IMR-90 (cell line): ENCODE measurements around the gene SEPTIN8.
A peak's percentile ranks its signal among the peaks of the same experiment; 100 is the strongest.

ENCODE experiments used
- BHLHE40 ChIP-seq: fragments of 150-350 bp; IDR thresholded peaks from 2 replicates; pipeline ENCODE4 v1.6.1; 2016; ENCODE audit warnings: mild to moderate bottlenecking, low read depth, low read length
- CEBPB ChIP-seq: IDR thresholded peaks from 2 replicates; pipeline ENCODE4 v1.6.1; 2012; ENCODE audit warnings: low read depth, low read length, improper control_type of control experiment
- FOS ChIP-seq: fragments of 150-350 bp; IDR thresholded peaks from 2 replicates; pipeline ENCODE4 v1.6.1; 2016; ENCODE audit warnings: low read depth, low read length
- MAFK ChIP-seq: IDR thresholded peaks from 2 replicates; pipeline ENCODE4 v1.6.1; 2012; ENCODE audit warnings: low read depth, low read length, improper control_type of control experiment
- MAZ ChIP-seq: IDR thresholded peaks from 2 replicates; pipeline ENCODE4 v1.6.1; 2012; ENCODE audit warnings: low read depth, mild to moderate bottlenecking, low read length, improper control_type of control experiment, moderate library complexity, borderline replicate concordance
- MXI1 ChIP-seq: IDR thresholded peaks from 2 replicates; pipeline ENCODE4 v1.6.1; 2012; ENCODE audit warnings: low read depth, mild to moderate bottlenecking, low read length, moderate library complexity, borderline replicate concordance
- NFE2L2 ChIP-seq: fragments of 150-350 bp; IDR thresholded peaks from 2 replicates; pipeline ENCODE4 v1.6.1; 2016; ENCODE audit warnings: low read depth, mild to moderate bottlenecking, low read length
- POLR2A ChIP-seq: IDR thresholded peaks from 2 replicates; pipeline ENCODE4 v1.6.1; 2012; ENCODE audit warnings: mild to moderate bottlenecking, low read depth, low read length
- RAD21 ChIP-seq: IDR thresholded peaks from 2 replicates; pipeline ENCODE4 v1.6.1; 2012; ENCODE audit warnings: low read length, improper control_type of control experiment
- RCOR1 ChIP-seq: IDR thresholded peaks from 2 replicates; pipeline ENCODE4 v1.6.1; 2012; ENCODE audit warnings: mild to moderate bottlenecking, low read length, improper control_type of control experiment; ENCODE audit not compliant: insufficient replicate concordance
- RFX5 ChIP-seq: IDR thresholded peaks from 2 replicates; pipeline ENCODE4 v1.8.0; 2012; ENCODE audit warnings: low read depth, mild to moderate bottlenecking, low read length, moderate library complexity
- SMC3 ChIP-seq: fragments of 150-350 bp; IDR thresholded peaks from 2 replicates; pipeline ENCODE4 v1.6.1; 2016; ENCODE audit warnings: low read depth, mild to moderate bottlenecking, antibody characterized with exemption, low read length, moderate library complexity
- TF ChIP-seq, protein P1 (sequence below): conservative IDR thresholded peaks from 2 replicates; pipeline ENCODE4 v1.5.1; 2012; ENCODE audit warnings: mild to moderate bottlenecking, low read depth, low read length, improper control_type of control experiment
- TF ChIP-seq, protein P2 (sequence below): fragments of 150-350 bp; IDR thresholded peaks from 2 replicates; pipeline ENCODE4 v1.6.1; 2017; ENCODE audit warnings: mild to moderate bottlenecking, antibody characterized with exemption, low read length, low read depth

DNA sequence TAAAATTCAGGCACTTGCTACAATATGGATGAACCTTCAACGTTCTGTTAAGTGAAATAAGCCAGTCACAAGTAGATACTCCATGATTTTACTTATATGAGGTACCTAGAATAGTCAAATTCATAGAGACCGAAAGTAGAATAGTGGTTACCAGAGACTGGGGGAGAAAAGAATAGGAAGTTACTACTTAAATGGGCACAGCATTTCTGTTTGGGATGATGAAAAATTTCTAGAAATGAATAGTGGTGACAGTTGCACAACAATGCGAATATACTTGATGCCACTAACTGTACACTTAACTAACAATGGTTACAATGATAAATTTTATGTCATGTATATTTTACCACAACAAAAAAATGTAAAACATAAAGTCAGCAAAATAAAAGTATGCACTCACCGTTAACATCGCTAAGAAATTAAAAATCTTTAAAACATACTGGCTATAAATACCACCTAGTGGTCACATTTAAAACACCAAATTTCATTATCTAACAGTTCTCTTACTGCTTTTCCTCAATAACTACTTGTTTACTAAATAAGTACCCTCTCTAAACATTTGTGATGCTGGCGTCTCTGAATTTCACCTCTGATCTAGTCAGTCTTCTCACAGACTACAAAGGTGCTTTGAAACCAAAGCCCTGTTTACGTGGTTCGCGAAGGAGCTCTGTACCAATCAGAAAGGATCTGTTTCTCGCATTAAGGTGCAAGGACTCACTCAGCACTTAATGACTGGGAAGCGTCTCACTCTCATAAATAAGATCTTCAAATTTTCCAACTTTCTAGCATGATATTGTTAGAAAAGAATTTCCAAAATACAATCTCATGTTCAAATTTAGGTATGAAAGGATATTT, 62.4 kb downstream of the SEPTIN8 start:
- TF ChIP-seq, protein P1, sequence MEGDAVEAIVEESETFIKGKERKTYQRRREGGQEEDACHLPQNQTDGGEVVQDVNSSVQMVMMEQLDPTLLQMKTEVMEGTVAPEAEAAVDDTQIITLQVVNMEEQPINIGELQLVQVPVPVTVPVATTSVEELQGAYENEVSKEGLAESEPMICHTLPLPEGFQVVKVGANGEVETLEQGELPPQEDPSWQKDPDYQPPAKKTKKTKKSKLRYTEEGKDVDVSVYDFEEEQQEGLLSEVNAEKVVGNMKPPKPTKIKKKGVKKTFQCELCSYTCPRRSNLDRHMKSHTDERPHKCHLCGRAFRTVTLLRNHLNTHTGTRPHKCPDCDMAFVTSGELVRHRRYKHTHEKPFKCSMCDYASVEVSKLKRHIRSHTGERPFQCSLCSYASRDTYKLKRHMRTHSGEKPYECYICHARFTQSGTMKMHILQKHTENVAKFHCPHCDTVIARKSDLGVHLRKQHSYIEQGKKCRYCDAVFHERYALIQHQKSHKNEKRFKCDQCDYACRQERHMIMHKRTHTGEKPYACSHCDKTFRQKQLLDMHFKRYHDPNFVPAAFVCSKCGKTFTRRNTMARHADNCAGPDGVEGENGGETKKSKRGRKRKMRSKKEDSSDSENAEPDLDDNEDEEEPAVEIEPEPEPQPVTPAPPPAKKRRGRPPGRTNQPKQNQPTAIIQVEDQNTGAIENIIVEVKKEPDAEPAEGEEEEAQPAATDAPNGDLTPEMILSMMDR: peak; percentile 48
- peak; percentile 57; the same call in 1 of the 2 replicates for TF ChIP-seq MAFK
- TF ChIP-seq POLR2A: no peak
- TF ChIP-seq RAD21: peak; percentile 43
- TF ChIP-seq, protein P2, sequence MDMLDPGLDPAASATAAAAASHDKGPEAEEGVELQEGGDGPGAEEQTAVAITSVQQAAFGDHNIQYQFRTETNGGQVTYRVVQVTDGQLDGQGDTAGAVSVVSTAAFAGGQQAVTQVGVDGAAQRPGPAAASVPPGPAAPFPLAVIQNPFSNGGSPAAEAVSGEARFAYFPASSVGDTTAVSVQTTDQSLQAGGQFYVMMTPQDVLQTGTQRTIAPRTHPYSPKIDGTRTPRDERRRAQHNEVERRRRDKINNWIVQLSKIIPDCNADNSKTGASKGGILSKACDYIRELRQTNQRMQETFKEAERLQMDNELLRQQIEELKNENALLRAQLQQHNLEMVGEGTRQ: no peak
- peak; percentile 50 for TF ChIP-seq CEBPB
- no peak for TF ChIP-seq FOS
- TF ChIP-seq BHLHE40: no peak
- TF ChIP-seq RFX5: no peak
- TF ChIP-seq NFE2L2: no peak
- TF ChIP-seq MXI1: no peak
- no peak for TF ChIP-seq RCOR1
- TF ChIP-seq SMC3: peak; percentile 61
- TF ChIP-seq MAZ: no peak
